CD14-positive monocyte (primary cell): Measurements from ENCODE around the gene JAKMIP2. TPM values are rescaled to one million over a fixed set of nuclear protein-coding genes. Genes with fewer than 3 reads are reported as not detected.

Source experiments
- DNase-seq, 3 donors: peaks; one replicate each; pipeline ENCODE4 v3.0.0-alpha.2; 2011 to 2022
- H2AFZ ChIP-seq: 2 replicates; pipeline ENCODE4 v1.6.0; 2012; ENCODE audit warnings: mild to moderate bottlenecking, low read depth, low read length, inconsistent platforms; ENCODE audit not compliant: insufficient read depth, poor library complexity, severe bottlenecking
- H3K27ac ChIP-seq, 2 donors: 1 replicate in 1 of 2; 2 replicates in 1 of 2; pipeline ENCODE4 v1.5.1; 2012 to 2013; ENCODE audit warnings: low read length in 2 of 2, control low read depth in 1 of 2, inconsistent platforms in 1 of 2, low read depth in 1 of 2, mild to moderate bottlenecking in 1 of 2
- H3K27me3 ChIP-seq, 2 donors: one replicate each; pipeline versions ENCODE4 v1.6.0 to v1.6.1; 2011 to 2013; ENCODE audit warnings: low read length in 2 of 2; ENCODE audit not compliant: control insufficient read depth in 2 of 2, insufficient read depth in 2 of 2
- H3K36me3 ChIP-seq, 2 donors: replicated peaks in 1 of 2; 1 replicate in 1 of 2; 2 replicates in 1 of 2; pipeline versions ENCODE4 v1.5.1 to v1.6.1; 2012 to 2013; ENCODE audit warnings: low read length in 2 of 2, control low read depth in 1 of 2, inconsistent platforms in 1 of 2, mild to moderate bottlenecking in 1 of 2; ENCODE audit not compliant: insufficient read depth in 2 of 2, control insufficient read depth in 1 of 2
- H3K4me1 ChIP-seq, 2 donors: 1 replicate in 1 of 2; 2 replicates in 1 of 2; pipeline versions ENCODE4 v1.5.1 to v1.6.1; 2012 to 2013; ENCODE audit warnings: low read length in 2 of 2, control low read depth in 1 of 2, inconsistent platforms in 1 of 2, mild to moderate bottlenecking in 1 of 2, moderate library complexity in 1 of 2; ENCODE audit not compliant: insufficient read depth in 2 of 2, control insufficient read depth in 1 of 2
- H3K4me2 ChIP-seq: replicated peaks from 2 replicates; pipeline ENCODE3; 2012; ENCODE audit warnings: low read length, moderate library complexity, mild to moderate bottlenecking; ENCODE audit not compliant: poor library complexity, severe bottlenecking; ENCODE audit errors: extremely low read depth
- H3K4me3 ChIP-seq, 3 experiments: fragments of 200-600 bp in 1 of 3; sonication (generic) in 1 of 3; replicated peaks in 1 of 3; 1 replicate in 2 of 3; 2 replicates in 1 of 3; pipeline ENCODE4 v1.5.1; 2011 to 2013; ENCODE audit warnings: low read length in 3 of 3, mild to moderate bottlenecking in 3 of 3, control low read depth in 2 of 3, low read depth in 2 of 3, inconsistent platforms in 1 of 3, moderate library complexity in 1 of 3
- H3K79me2 ChIP-seq: 2 replicates; pipeline ENCODE4 v1.6.0; 2012; ENCODE audit warnings: mild to moderate bottlenecking, control low read depth, inconsistent platforms, low read length, moderate library complexity; ENCODE audit not compliant: insufficient read depth
- H3K9ac ChIP-seq: 2 replicates; pipeline ENCODE4 v1.6.0; 2017; ENCODE audit warnings: low read length, mild to moderate bottlenecking; ENCODE audit not compliant: insufficient read depth, poor library complexity, severe bottlenecking
- H3K9me3 ChIP-seq, 2 donors: replicated peaks in 1 of 2; 1 replicate in 1 of 2; 2 replicates in 1 of 2; pipeline versions ENCODE4 v1.5.1 to v1.6.1; 2012 to 2013; ENCODE audit warnings: low read length in 2 of 2, control low read depth in 1 of 2; ENCODE audit not compliant: control insufficient read depth in 1 of 2, insufficient read depth in 1 of 2
- H4K20me1 ChIP-seq: 2 replicates; pipeline ENCODE4 v1.6.0; 2012; ENCODE audit warnings: mild to moderate bottlenecking, low read length, control low read depth, moderate library complexity; ENCODE audit not compliant: insufficient read depth
- H3K27ac Mint-ChIP-seq, 7 donors: one replicate each; pipeline ENCODE4 v1.8.0; 2020; ENCODE audit warnings: mild to moderate bottlenecking in 7 of 7, mixed read lengths in 7 of 7, moderate library complexity in 6 of 7, inconsistent platforms in 2 of 7
- H3K27me3 Mint-ChIP-seq, 3 donors: one replicate each; pipeline ENCODE4 v1.8.0; 2021 to 2022; ENCODE audit warnings: low read depth in 3 of 3, mild to moderate bottlenecking in 3 of 3, mixed read lengths in 3 of 3, moderate library complexity in 3 of 3, inconsistent platforms in 1 of 3
- H3K36me3 Mint-ChIP-seq, 2 donors: one replicate each; pipeline ENCODE4 v1.8.0; 2020; ENCODE audit warnings: mixed read lengths in 2 of 2, inconsistent platforms in 1 of 2, mild to moderate bottlenecking in 1 of 2
- H3K4me1 Mint-ChIP-seq: one replicate; pipeline ENCODE4 v1.8.0; 2020; ENCODE audit warnings: mild to moderate bottlenecking, mixed read lengths
- H3K4me3 Mint-ChIP-seq, 2 donors: one replicate each; pipeline ENCODE4 v1.8.0; 2020; ENCODE audit warnings: mild to moderate bottlenecking in 2 of 2, mixed read lengths in 2 of 2, moderate library complexity in 1 of 2
- H3K9me3 Mint-ChIP-seq, 7 donors: one replicate each; pipeline ENCODE4 v1.8.0; 2020 to 2022; ENCODE audit warnings: mixed read lengths in 7 of 7, mild to moderate bottlenecking in 6 of 7, moderate library complexity in 6 of 7, inconsistent platforms in 2 of 7
- CTCF ChIP-seq: fragments of 200-600 bp; IDR thresholded peaks from one replicate; pipeline ENCODE4 v1.8.0; 2022; ENCODE audit warnings: antibody characterized with exemption, mild to moderate bottlenecking
- WGBS: methylation state at CpG from one replicate; pipeline ENCODE4 v1.1.5; 2013; ENCODE audit warnings: missing lambda C conversion rate; ENCODE audit not compliant: insufficient coverage; 5-methylcytosine and 5-hydroxymethylcytosine counted together
- intact Hi-C, 2 donors: fragments of 100-400 bp; cut with micrococcal nuclease; formaldehyde crosslinking; loops; one replicate each; pipeline versions ENCODE4 v1.15.0 to v1.15.1; 2023
- polyA plus RNA-seq, 3 donors: library from polyadenylated mRNA; depleted of rRNA in 1 of 3; unstranded in 2 of 3; stranded (reverse) in 1 of 3; fragments of 300-500 nt in 2 of 3; fragments of >200 nt in 1 of 3; fragmentation: Illumina TruSeq in 2 of 3; gene quantifications; 1 replicate in 2 of 3; 2 replicates in 1 of 3; pipeline ENCODE4 v1.2.3, GENCODE V29; 2012 to 2021

Gene JAKMIP2
- polyA plus RNA-seq, 3 donors, result 0.02 TPM; not detected in 2

DNA sequence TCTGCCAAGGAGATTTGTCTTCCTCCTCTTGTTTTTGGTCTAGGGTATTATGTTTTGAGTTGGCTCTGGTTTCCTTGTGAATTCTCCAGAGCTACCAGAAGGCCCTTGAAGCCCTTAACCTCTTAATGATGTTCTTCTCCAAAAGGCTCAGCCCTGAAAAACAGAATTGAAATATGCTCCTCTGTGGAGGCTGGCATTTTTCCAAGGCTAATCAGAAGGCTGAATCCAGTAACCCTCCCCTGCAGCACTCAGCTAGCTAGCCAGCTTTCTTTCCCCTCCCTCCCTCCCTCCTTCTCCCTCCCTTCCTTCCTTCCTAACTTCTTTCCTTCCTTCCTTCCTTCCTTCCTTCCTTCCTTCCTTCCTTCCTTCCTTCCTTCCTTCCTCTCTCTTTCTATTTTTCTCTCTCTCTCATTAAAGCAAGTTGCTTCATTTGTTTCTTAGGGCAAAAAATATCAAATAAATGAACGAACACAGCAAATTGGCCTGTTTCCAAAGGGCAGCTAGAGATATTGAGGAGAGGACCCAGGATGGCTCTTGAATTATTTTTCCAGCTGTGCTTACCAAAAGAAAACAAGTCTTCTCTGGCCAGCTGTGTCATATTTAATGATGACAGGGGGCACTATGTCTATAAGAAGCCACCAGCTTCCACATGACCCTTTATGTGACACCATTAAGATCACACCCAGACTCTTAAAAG, 38.7 kb downstream of the JAKMIP2 start:
- Mint-ChIP-seq H3K4me3 (no peak overlapping the region), H3K36me3 (no peaks in the 10 kb centered on the region), H3K4me1 (no peaks in the 10 kb centered on the region), H3K9me3 (peaks cover 0 to 2% (median 0%) of the 10 kb centered on the region in 7 donors), H3K27ac (peak overlapping the region in 1 of 7 donors; percentile 62), H3K27me3 (peaks cover 0 to 3% (median 0%) of the 10 kb centered on the region in 3 donors)
- H3K27me3 ChIP-seq, result no peaks in the 10 kb centered on the region
- no peak overlapping the region for H3K4me3 ChIP-seq
- H3K4me2 ChIP-seq, result no peak overlapping the region
- H3K4me1 ChIP-seq, result no peaks in the 10 kb centered on the region
- no peak overlapping the region for H2AFZ ChIP-seq
- WGBS, result no CpG with 5 or more reads among the region's 1 CpG
- intact Hi-C loops, result no loop called here
- no peak for DNase-seq
- H3K79me2 ChIP-seq, result no peaks in the 10 kb centered on the region
- TF ChIP-seq CTCF, result no peak
- no peaks in the 10 kb centered on the region for H4K20me1 ChIP-seq
- no peak overlapping the region for H3K9ac ChIP-seq
- H3K36me3 ChIP-seq, result no peaks in the 10 kb centered on the region
- H3K27ac ChIP-seq, result no peak overlapping the region
- no peaks in the 10 kb centered on the region for H3K9me3 ChIP-seq

DNA sequence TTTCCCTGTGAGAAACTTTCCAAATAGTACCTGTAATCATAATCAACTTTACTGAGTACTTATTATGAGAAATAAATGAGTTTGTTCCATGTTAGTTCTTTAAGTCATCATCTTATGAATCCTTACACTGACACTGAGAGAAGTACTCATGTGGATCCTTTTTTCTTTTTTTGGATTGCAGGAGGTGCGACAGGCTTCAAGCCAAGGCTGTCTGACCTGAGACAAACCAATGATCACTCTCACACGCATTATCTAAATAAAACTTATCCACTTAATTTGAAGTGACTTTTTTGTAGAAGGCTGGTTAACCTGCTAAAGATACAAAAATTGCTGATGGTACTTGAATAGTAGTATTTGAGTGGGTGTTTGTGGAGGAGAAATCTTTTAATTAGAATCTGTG, 39.5 kb downstream of the JAKMIP2 start:
- H3K4me1 ChIP-seq, result no peaks in the 10 kb centered on the region
- WGBS, result no CpG with 5 or more reads among the region's 2 CpGs
- no peak overlapping the region for H2AFZ ChIP-seq

More for the DNA sequence above, 39.5 kb downstream of the JAKMIP2 start:
- H3K79me2 ChIP-seq, result no peaks in the 10 kb centered on the region
- H3K4me3 Mint-ChIP-seq, result no peak overlapping the region
- intact Hi-C loops, result no loop called here
- H3K4me3 ChIP-seq, result no peak overlapping the region
- no peaks in the 10 kb centered on the region for H3K36me3 Mint-ChIP-seq
- no peak for DNase-seq
- no peaks in the 10 kb centered on the region for H3K36me3 ChIP-seq
- no peaks in the 10 kb centered on the region for H4K20me1 ChIP-seq
- H3K27me3 Mint-ChIP-seq, result peaks cover 0 to 3% (median 0%) of the 10 kb centered on the region in 3 donors
- no peak overlapping the region for H3K27ac ChIP-seq
- no peak overlapping the region for H3K9ac ChIP-seq
- peaks cover 0 to 3% (median 0%) of the 10 kb centered on the region in 7 donors for H3K9me3 Mint-ChIP-seq
- no peaks in the 10 kb centered on the region for H3K27me3 ChIP-seq
- H3K4me2 ChIP-seq, result no peak overlapping the region
- H3K4me1 Mint-ChIP-seq, result no peaks in the 10 kb centered on the region
- TF ChIP-seq CTCF, result no peak
- H3K9me3 ChIP-seq, result no peaks in the 10 kb centered on the region
- H3K27ac Mint-ChIP-seq, result no peak overlapping the region
